Activated naive CD8-positive, alpha-beta T cell treated with anti-CD3 and anti-CD28 coated beads, Interleukin-2, amount 50 U/mL, for 24 hours (primary cell): ENCODE measurements around the gene TRPC6.

Source experiments
- ATAC-seq: fragments of 150-1000 bp; cut with Tn5 transposase; one replicate; pipeline ENCODE4 v1.10.0; 2021
- DNase-seq: peaks from one replicate; pipeline ENCODE4 v3.0.0; 2021
- H3K27ac Mint-ChIP-seq: one replicate; pipeline ENCODE4 v1.8.0; 2021; ENCODE audit warnings: mild to moderate bottlenecking, mixed read lengths
- H3K27me3 Mint-ChIP-seq: one replicate; pipeline ENCODE4 v1.8.0; 2021; ENCODE audit warnings: mixed read lengths
- H3K36me3 Mint-ChIP-seq: one replicate; pipeline ENCODE4 v1.8.0; 2021; ENCODE audit warnings: low read depth, mixed read lengths
- H3K4me1 Mint-ChIP-seq: one replicate; pipeline ENCODE4 v1.8.0; 2021; ENCODE audit warnings: mixed read lengths
- H3K4me3 Mint-ChIP-seq: one replicate; pipeline ENCODE4 v1.8.0; 2021; ENCODE audit warnings: mild to moderate bottlenecking, moderate library complexity, mixed read lengths
- H3K9me3 Mint-ChIP-seq: one replicate; pipeline ENCODE4 v1.8.0; 2021; ENCODE audit warnings: mixed read lengths

Gene TRPC6

DNA sequence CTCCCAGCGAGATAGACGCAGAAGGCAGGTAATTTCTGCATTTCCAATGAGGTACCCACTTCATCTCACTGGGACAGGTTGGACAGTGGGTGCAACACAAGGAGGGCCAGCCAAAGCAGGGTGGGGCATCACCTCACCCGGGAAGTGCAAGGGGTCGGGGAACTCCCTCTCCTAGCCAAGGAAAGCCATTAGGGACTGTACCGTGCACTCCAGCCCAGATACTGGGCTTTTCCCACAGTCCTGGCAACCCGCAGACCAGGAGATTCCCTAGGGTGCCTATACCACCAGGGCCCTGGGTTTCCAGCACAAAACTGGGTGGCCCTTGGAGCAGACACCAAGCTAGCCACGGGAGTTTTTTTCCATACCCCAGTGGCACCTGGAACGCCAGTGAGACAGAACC, 17.2 kb downstream of the TRPC6 start:
- Mint-ChIP-seq H3K4me1 (no peaks in the 10 kb centered on the region), H3K27ac (no peak overlapping the region), H3K36me3 (no peaks in the 10 kb centered on the region), H3K27me3 (peaks cover 2% of the 10 kb centered on the region), H3K9me3 (peaks cover 6% of the 10 kb centered on the region), H3K4me3 (no peak overlapping the region)
- ATAC-seq (no peak), DNase-seq (no peak)

DNA sequence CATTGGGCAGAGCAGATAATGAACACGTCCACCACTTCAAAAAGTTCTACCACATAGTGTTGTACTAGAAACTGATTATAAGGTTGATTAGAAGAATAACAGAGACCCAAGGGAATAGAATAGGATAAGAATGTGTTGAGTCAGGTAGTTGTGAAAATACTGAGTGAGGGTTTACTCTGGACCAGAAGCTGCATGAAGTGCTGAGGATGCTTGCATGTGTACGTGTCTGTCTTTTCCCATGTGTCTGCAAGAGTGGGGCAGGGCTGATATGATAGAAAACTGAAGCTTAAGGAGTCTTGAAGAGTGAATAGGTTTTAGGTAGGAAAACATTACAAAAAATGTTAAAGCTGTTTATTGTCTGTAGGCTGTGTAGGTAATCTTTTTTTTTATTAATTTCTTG, 20.6 kb downstream of the TRPC6 start:
- no peak for DNase-seq
- H3K9me3 Mint-ChIP-seq: peaks cover 6% of the 10 kb centered on the region
- H3K27me3 Mint-ChIP-seq: peaks cover 2% of the 10 kb centered on the region
- no peak overlapping the region for H3K4me3 Mint-ChIP-seq
- ATAC-seq: no peak
- H3K27ac Mint-ChIP-seq: no peak overlapping the region
- H3K36me3 Mint-ChIP-seq: no peaks in the 10 kb centered on the region
- no peaks in the 10 kb centered on the region for H3K4me1 Mint-ChIP-seq

DNA sequence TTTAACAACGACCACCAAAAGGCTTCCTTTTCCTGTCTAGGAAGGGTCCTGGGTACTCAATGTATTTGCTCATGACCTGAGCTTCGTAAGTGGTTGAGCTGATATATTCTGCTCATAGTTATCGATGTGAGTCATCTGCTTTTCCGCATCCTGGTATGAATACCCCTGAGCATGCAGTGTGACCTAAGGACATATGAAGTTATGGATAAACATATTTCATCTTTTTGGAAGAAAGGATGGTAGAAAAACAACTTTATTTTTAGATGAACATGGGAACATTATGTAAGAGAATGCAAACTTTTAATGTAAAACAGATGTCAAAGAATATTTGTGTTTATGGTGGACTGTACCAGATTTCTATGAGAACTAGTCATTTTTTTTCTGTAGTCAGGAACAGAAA, 28.4 kb downstream of the TRPC6 start:
- H3K27ac Mint-ChIP-seq: no peak overlapping the region
- ATAC-seq: no peak
- H3K4me1 Mint-ChIP-seq: no peaks in the 10 kb centered on the region
- no peaks in the 10 kb centered on the region for H3K9me3 Mint-ChIP-seq
- no peak overlapping the region for H3K4me3 Mint-ChIP-seq
- H3K27me3 Mint-ChIP-seq: no peaks in the 10 kb centered on the region
- no peak for DNase-seq
- no peaks in the 10 kb centered on the region for H3K36me3 Mint-ChIP-seq

DNA sequence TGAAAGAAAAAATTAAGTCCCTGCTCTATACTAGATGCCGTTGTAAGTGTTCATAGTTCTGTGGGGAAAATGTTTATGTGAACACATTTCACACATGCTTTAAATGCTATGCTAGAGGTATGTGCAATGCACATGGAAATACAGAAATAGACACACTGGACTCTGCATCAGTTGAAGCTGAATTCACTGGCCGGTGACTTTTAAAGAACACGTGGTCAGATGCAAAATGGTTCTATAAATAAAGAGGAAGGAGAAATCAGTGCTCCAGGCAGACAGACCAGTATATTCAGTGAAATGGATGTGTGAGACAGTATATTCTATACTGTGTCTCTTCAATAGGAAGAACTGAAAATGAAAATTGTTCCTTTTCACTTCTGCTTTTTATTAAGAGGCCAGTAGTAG, 29.9 kb downstream of the TRPC6 start:
- no peak overlapping the region for H3K4me3 Mint-ChIP-seq
- DNase-seq (no peak), ATAC-seq (no peak)
- no peak overlapping the region for H3K27ac Mint-ChIP-seq
- no peaks in the 10 kb centered on the region for H3K36me3 Mint-ChIP-seq
- no peaks in the 10 kb centered on the region for H3K4me1 Mint-ChIP-seq
- no peaks in the 10 kb centered on the region for H3K27me3 Mint-ChIP-seq
- H3K9me3 Mint-ChIP-seq: no peaks in the 10 kb centered on the region

DNA sequence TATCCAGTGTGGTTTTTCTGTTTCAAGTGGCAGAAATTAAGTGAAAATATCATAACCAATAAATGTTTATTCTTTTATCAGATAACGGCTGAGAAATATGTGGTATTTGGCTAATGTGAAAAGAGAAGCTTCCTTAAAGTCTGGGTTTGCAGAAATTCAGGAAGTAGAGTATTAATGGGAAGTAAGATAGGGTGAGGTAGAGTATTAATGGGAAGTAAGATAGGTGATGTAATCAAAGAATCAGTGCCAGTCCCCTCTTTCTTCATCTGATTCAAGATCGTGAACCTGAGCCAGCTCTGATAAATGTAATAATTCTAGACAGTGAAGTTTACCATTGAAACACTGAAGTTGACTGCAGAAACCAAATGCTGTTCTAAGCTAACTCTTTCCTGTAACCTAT, 30.9 kb downstream of the TRPC6 start:
- Mint-ChIP-seq H3K27ac (no peak overlapping the region), H3K36me3 (no peaks in the 10 kb centered on the region), H3K4me1 (no peaks in the 10 kb centered on the region), H3K9me3 (no peaks in the 10 kb centered on the region), H3K27me3 (no peaks in the 10 kb centered on the region), H3K4me3 (no peak overlapping the region)
- no peak for ATAC-seq
- no peak for DNase-seq

DNA sequence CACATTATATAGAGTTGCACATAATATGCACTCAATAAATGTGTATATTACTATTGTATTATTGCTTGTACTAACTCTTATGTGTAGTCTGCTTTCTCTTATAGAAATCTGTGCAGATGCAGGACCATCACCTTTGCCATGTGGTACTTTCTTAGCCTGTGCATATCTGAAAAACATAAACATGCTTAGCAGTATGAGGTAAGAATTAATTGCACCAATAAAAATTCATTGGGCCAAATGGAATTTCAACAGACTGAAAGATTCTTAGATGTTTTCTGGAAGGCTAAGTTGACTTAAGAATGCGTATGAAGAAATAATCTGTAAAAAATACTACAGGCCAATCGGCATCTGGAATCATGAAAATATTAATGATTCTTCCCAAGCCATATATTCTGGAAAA, 55.3 kb downstream of the TRPC6 start:
- H3K36me3 Mint-ChIP-seq: no peaks in the 10 kb centered on the region
- ATAC-seq (no peak), DNase-seq (no peak)
- no peak overlapping the region for H3K27ac Mint-ChIP-seq
- no peaks in the 10 kb centered on the region for H3K4me1 Mint-ChIP-seq
- H3K27me3 Mint-ChIP-seq: no peaks in the 10 kb centered on the region
- no peak overlapping the region for H3K4me3 Mint-ChIP-seq
- H3K9me3 Mint-ChIP-seq: peaks cover 4% of the 10 kb centered on the region

DNA sequence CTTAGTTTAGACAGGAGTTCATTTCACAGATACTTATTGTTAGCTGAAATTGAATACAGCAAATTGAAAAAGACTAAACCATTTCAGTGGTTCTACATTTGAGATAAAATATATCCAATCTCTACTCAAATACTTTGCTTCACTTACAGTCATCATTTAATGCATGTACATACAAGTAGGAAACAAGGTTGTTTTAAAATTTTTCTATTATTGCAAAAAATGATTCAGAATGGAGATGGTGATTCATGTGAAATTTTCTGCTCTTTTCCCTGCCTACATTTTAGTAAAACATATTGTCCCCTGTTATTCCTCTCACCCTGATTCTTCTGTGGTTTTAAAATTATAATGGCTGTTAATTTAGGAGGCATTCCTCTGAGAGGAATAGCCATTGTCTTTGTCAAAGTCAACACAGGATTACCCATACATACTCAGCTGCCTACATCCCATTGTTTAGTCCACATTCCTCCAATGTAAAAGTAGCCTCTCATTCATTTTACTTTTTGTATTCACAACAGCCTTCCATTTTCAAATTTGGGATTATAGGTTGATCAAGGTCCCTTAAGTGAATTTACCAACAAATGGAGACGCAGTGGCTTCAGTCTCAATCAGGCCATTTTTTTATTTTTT, 60.1 kb downstream of the TRPC6 start:
- H3K9me3 Mint-ChIP-seq: peaks cover 13% of the 10 kb centered on the region
- H3K4me1 Mint-ChIP-seq: no peaks in the 10 kb centered on the region
- H3K27ac Mint-ChIP-seq: no peak overlapping the region
- H3K4me3 Mint-ChIP-seq: no peak overlapping the region
- no peaks in the 10 kb centered on the region for H3K36me3 Mint-ChIP-seq
- no peak for ATAC-seq
- no peak for DNase-seq
- H3K27me3 Mint-ChIP-seq: no peaks in the 10 kb centered on the region

DNA sequence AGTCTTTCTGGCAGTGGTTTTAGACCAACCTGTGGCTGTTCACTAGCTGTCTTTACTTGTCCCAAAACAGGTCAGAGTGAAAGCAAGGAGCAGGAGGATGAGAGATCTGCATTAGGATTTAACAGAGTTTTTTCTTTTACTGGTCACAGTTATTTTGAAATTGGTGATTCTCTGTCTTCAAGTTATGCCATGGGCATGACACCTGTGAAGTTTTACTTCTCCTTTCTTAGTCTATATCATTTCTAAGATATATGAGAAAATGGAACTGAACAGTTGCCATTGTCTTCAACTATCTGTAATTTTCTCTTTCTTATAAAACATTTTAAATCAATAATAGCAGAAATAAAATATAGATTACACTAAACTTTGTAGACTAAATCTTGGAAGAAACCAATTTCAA, 60.6 kb downstream of the TRPC6 start:
- Mint-ChIP-seq H3K36me3 (no peaks in the 10 kb centered on the region), H3K27ac (no peak overlapping the region), H3K4me1 (no peaks in the 10 kb centered on the region), H3K4me3 (no peak overlapping the region), H3K27me3 (no peaks in the 10 kb centered on the region), H3K9me3 (peaks cover 13% of the 10 kb centered on the region)
- DNase-seq: no peak
- no peak for ATAC-seq

DNA sequence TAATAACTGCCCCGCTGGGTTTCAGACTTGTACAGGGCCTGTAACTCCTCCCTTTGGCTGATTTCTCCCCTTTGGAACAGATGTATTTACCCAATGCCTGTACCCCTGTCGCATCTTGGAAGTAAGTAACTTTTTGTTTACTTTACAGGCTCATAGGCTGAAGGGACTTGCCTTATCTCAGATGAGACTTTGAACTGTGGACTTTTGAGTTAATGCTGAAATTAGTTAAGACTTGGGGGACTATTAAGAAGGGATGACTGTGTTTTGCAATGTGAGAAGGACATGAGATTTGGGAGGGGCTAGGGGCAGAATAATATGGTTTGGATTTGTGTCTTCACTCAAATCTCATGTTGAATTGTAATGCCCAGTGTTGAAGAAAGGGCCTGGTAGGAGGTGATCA, 62.0 kb downstream of the TRPC6 start:
- DNase-seq (no peak), ATAC-seq (no peak)
- no peaks in the 10 kb centered on the region for H3K4me1 Mint-ChIP-seq
- peaks cover 13% of the 10 kb centered on the region for H3K9me3 Mint-ChIP-seq
- no peaks in the 10 kb centered on the region for H3K36me3 Mint-ChIP-seq
- H3K27me3 Mint-ChIP-seq: no peaks in the 10 kb centered on the region
- H3K27ac Mint-ChIP-seq: no peak overlapping the region
- no peak overlapping the region for H3K4me3 Mint-ChIP-seq

DNA sequence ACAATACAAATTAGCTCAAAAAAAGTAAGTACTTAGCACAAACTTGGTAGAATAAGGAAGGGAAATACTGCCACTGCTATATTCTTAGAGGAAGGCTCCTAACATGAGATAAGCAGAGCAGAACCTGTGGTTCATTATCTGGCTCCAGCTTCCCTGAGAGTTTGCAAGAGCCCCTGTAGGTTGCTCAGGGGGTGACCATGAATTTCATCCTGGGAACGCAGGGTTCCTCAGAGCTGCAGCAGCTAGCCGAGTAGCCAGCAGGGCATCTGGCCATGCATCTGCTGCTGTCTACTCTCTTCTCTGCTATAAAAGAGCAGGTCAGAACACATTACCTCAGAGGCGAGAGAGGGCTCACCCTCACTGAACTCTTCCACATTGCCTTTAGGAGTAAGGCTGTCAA, 67.3 kb downstream of the TRPC6 start:
- ATAC-seq: no peak
- Mint-ChIP-seq H3K36me3 (no peaks in the 10 kb centered on the region), H3K27me3 (no peaks in the 10 kb centered on the region), H3K27ac (no peak overlapping the region), H3K4me1 (no peaks in the 10 kb centered on the region), H3K4me3 (no peak overlapping the region), H3K9me3 (peaks cover 12% of the 10 kb centered on the region)
- no peak for DNase-seq

DNA sequence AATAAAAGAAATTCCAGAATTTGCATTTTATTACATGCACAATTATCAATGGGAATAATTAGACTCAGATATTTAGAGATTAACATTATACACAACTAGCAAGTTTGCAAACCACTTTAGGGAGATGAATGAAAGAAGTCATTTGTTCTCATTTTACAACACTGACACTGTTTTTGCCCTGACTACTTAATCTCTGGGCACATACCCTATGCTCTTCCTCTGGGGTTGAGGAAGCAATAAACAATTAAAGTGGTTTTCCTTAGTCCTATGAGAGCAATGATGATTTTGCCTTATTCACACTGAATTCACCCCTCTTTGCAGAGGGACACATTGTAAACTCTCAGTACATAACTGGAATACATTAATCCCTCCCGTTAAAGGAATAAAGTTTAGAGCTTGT, 72.7 kb downstream of the TRPC6 start:
- H3K27me3 Mint-ChIP-seq: no peaks in the 10 kb centered on the region

DNA sequence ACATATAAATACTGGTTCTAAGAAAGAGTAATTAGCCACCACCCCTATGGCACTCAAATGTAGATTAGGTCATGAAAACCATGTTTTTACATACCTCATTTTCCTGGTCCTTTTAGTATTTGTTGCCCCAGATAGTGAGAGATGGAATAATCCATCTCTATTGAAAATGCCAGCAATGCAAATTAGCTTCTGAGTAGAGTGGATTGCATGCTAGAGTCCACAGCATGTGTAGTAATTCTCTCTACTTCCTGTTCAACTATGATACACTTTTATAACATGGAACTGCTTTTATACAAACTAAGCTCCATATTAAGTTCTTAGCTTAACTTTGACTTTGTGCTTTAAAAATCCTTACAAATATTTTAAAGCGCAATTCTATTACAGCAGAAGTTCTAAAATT, 73.2 kb downstream of the TRPC6 start:
- H3K4me1 Mint-ChIP-seq: no peaks in the 10 kb centered on the region
- H3K9me3 Mint-ChIP-seq: peaks cover 11% of the 10 kb centered on the region
- no peaks in the 10 kb centered on the region for H3K36me3 Mint-ChIP-seq
- no peak for ATAC-seq
- H3K27ac Mint-ChIP-seq: no peak overlapping the region
- H3K27me3 Mint-ChIP-seq: no peaks in the 10 kb centered on the region
- H3K4me3 Mint-ChIP-seq: no peak overlapping the region
- DNase-seq: no peak

More for the DNA sequence above, 72.7 kb downstream of the TRPC6 start:
- H3K4me3 Mint-ChIP-seq: no peak overlapping the region
- H3K27ac Mint-ChIP-seq: no peak overlapping the region
- no peak for DNase-seq
- H3K36me3 Mint-ChIP-seq: no peaks in the 10 kb centered on the region
- no peak for ATAC-seq
- no peaks in the 10 kb centered on the region for H3K4me1 Mint-ChIP-seq
- H3K9me3 Mint-ChIP-seq: peaks cover 11% of the 10 kb centered on the region

DNA sequence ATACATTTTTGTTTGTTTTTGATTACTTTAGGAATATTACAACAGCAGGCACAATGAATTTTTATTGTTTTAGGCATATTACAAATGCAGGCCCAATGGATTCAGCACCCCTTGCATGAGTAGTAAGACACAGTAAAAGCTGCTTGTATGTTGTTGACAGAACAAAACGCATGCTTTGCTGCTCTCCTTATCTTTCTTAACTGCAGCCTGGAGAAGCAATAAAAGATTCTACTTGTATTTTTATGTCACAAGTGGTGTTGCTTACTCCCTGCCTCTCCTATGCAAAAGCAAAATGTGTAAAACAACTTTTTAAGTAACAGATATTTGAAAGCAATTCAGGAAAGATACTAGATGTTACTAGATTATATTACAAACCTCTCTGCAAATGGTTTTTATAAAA, 73.9 kb downstream of the TRPC6 start:
- H3K4me1 Mint-ChIP-seq: no peaks in the 10 kb centered on the region
- no peaks in the 10 kb centered on the region for H3K36me3 Mint-ChIP-seq
- no peak overlapping the region for H3K4me3 Mint-ChIP-seq
- H3K27me3 Mint-ChIP-seq: no peaks in the 10 kb centered on the region
- DNase-seq: no peak
- ATAC-seq: no peak
- no peak overlapping the region for H3K27ac Mint-ChIP-seq
- peaks cover 11% of the 10 kb centered on the region for H3K9me3 Mint-ChIP-seq

DNA sequence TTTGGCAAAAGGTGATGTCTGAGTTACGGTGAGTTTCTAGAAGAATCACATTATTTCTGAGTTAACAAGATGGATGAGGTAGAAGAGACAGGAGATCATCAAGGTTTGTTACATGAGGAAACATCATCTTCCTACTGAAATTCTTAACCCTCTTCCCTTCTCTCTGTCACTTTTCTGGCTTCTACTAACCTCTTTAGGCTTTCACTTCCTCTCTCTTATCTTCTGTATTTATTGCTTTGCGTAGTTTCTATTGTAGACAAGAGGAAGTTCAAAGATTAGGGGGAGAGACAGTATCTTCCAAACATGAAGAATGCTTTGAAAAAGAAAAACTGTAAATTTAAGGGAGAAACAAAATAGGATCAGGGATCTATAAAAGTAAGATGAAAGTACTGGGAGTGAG, 75.4 kb downstream of the TRPC6 start:
- H3K36me3 Mint-ChIP-seq: no peaks in the 10 kb centered on the region
- no peaks in the 10 kb centered on the region for H3K4me1 Mint-ChIP-seq
- no peaks in the 10 kb centered on the region for H3K27me3 Mint-ChIP-seq
- no peak overlapping the region for H3K27ac Mint-ChIP-seq
- H3K4me3 Mint-ChIP-seq: no peak overlapping the region
- DNase-seq (no peak), ATAC-seq (no peak)
- H3K9me3 Mint-ChIP-seq: peaks cover 11% of the 10 kb centered on the region

DNA sequence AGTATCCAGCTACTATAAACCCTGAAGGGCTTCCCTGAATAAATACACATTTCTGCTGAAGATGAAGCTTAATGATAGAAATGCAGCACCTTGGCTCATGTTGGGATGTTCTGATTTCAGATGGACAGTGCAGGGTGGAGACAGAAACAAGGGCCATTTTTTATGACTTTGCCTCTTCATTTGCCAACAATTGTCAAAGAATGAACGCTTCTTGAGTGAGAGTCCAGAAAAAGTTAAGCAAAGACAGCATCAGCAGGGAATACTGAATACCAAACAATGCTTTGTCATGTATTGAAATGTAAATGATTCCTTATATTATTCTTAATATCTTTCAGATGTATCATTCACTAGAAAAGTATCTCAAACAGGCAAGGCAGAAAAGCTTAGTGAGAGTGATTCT, 84.9 kb downstream of the TRPC6 start:
- no peak overlapping the region for H3K4me3 Mint-ChIP-seq
- no peaks in the 10 kb centered on the region for H3K9me3 Mint-ChIP-seq
- no peaks in the 10 kb centered on the region for H3K4me1 Mint-ChIP-seq
- no peak overlapping the region for H3K27ac Mint-ChIP-seq
- no peaks in the 10 kb centered on the region for H3K36me3 Mint-ChIP-seq
- no peaks in the 10 kb centered on the region for H3K27me3 Mint-ChIP-seq
- no peak for DNase-seq
- ATAC-seq: no peak

DNA sequence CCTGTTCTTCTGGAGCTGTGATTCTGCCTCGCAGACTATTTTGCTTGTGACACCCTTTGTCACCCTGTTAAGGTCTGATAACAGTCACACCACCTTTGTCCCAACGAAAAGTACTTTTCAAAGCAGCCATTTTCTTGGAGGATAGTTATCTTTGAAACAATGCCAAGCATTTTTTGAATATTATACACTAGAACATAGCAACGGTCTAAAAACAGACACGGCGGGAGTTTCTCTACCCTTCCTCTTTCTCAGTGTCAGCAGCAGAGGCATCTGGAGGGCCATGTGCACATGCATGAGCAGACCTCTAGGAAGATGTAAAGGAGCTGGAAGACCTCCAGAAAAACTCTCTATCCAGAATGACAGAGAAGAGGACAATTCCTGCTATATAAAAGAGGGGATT, 86.5 kb downstream of the TRPC6 start:
- ATAC-seq (no peak), DNase-seq (no peak)
- no peaks in the 10 kb centered on the region for H3K9me3 Mint-ChIP-seq
- no peak overlapping the region for H3K4me3 Mint-ChIP-seq
- H3K36me3 Mint-ChIP-seq: no peaks in the 10 kb centered on the region
- no peaks in the 10 kb centered on the region for H3K27me3 Mint-ChIP-seq
- no peak overlapping the region for H3K27ac Mint-ChIP-seq
- H3K4me1 Mint-ChIP-seq: no peaks in the 10 kb centered on the region
